Measurements from ENCODE around the gene ZFR2. TPM values are rescaled to one million over a fixed set of nuclear protein-coding genes. Genes with fewer than 3 reads are reported as not detected.

ZFR2 gene
- polyA plus RNA-seq, 2 of the 4 experiments (the other 2 are of a cell fraction), result 0.14 to 0.30 TPM

DNA sequence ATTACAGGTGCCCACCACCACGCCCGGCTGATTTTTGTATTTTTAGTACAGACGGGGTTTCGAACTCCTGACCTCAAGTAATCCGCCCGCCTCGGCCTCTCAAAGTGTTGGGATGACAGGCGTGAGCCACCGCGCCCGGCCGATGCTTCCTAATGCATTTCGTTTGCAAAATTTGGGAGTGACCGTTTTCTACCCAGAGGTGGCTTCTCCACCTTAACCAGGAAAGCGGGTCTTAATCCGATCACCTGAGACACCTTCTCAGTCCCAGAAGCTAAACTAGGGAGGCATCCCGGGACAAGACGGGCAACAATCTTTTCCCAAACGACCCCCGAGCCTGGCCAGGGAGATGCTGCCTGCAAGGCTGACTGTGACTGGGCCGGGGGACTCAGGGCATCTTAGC, 67.8 kb downstream of the ZFR2 start:
- TF ChIP-seq RNF2 (IDR thresholded peaks at IDR 0.05; ENCODE audit: borderline replicate concordance, low read depth) (no peak), CBX2 (IDR thresholded peaks at IDR 0.05; ENCODE audit: borderline replicate concordance, low read depth) (no peak), RARB (CRISPR knock-in tag; IDR thresholded peaks at IDR 0.05) (no peak), GATA3 (IDR thresholded peaks at IDR 0.05; ENCODE audit: borderline replicate concordance) (no peak)
- DNase-seq (ENCODE audit: low read depth in 1 of 2, low spot score in 1 of 2) (no peak), FAIRE-seq (no peak), ATAC-seq (no peak)
- H3K4me2 ChIP-seq, result no peak overlapping the region
- 68% methylated on average over 20 of the region's 21 CpGs for WGBS (ENCODE audit: missing lambda C conversion rate)
- H3K4me3 ChIP-seq, result no peak overlapping the region
- ChIA-PET CTCF (no interaction called here), POLR2A (no interaction called here)
- peaks cover 16% of the 10 kb centered on the region; the same call in 2 of the 3 replicates for H3K9me3 ChIP-seq
- H3K4me1 ChIP-seq, result no peaks in the 10 kb centered on the region
- H3K27ac ChIP-seq, result no peak overlapping the region

DNA sequence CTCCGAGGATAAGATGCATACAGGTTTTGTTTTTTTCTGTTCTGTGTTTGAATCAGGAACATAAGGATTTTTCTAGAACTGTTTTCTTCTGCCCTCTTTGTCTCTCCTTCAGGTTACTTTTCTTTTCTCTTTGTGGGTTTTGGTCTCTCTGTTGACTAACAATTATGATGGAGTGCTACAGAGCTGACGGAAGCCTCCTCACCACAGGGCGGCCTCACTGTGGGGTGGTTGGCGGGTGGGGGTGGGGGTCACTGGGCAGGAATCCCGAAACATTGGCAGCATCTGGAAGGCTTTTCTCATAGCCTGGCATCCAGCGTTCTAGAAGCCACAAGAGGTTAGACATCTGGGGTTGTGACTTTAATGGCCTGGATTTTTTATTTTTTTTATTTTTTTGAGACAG, 70.7 kb downstream of the ZFR2 start:
- TF ChIP-seq, protein P1, sequence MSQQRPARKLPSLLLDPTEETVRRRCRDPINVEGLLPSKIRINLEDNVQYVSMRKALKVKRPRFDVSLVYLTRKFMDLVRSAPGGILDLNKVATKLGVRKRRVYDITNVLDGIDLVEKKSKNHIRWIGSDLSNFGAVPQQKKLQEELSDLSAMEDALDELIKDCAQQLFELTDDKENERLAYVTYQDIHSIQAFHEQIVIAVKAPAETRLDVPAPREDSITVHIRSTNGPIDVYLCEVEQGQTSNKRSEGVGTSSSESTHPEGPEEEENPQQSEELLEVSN (IDR thresholded peaks at IDR 0.05; ENCODE audit: borderline replicate concordance, low read depth), result no peak
- no peak for TF ChIP-seq SMC3 (IDR thresholded peaks at IDR 0.05)
- Histone ChIP-seq H3K4me2 (no peak overlapping the region), H3K4me3 (no peak overlapping the region), H3K27ac (no peak overlapping the region), H3K9me3 (peaks cover 16% of the 10 kb centered on the region; the same call in 2 of the 3 replicates), H3K4me1 (no peaks in the 10 kb centered on the region)
- no peak for FAIRE-seq
- WGBS (ENCODE audit: missing lambda C conversion rate), result 38% methylated on average over 6 of the region's 6 CpGs
- ATAC-seq, result no peak
- ChIA-PET POLR2A (interaction anchor here (0.6 kb wide), 1 partner anchor 35 kb away, joined by 4 read pairs; no protein-coding TSS in a partner anchor), CTCF (no interaction called here)
- DNase-seq (ENCODE audit: low read depth in 1 of 2, low spot score in 1 of 2), result no peak

DNA sequence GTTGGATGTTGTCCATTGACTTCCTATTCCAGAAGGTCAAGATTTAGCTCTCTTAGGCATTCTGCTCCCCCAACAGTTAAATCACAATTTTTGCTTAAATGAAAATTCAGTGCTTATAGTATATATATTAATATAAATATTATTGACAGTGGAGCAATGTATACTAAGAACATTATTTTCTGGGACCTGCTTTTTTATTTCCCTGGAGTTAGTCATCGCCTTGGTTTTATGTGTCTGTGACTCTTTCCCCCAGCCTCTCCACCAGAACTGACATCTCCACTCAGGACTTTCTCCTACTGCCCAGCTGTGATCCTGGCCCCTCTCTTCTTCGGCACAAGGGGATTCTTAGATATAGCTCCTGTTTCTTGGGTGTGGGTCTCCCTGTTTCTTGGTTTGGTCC, 72.5 kb downstream of the ZFR2 start:
- FAIRE-seq, result no peak
- Histone ChIP-seq H3K27ac (no peak overlapping the region), H3K4me3 (no peak overlapping the region), H3K9me3 (peaks cover 16% of the 10 kb centered on the region; the same call in 2 of the 3 replicates), H3K4me2 (no peak overlapping the region), H3K4me1 (no peaks in the 10 kb centered on the region)
- ChIA-PET POLR2A (no interaction called here), CTCF (interaction anchor here (0.6 to 1.5 kb wide), 4 partner anchors 25 to 480 kb away, joined by 3 to 5 read pairs (median 3); no protein-coding TSS in a partner anchor)
- no peak for TF ChIP-seq MAZ (IDR thresholded peaks at IDR 0.05; ENCODE audit: borderline replicate concordance, low read depth, low read length)
- no peak for TF ChIP-seq FOSB (CRISPR knock-in tag; IDR thresholded peaks at IDR 0.05)
- TF ChIP-seq, protein P2, sequence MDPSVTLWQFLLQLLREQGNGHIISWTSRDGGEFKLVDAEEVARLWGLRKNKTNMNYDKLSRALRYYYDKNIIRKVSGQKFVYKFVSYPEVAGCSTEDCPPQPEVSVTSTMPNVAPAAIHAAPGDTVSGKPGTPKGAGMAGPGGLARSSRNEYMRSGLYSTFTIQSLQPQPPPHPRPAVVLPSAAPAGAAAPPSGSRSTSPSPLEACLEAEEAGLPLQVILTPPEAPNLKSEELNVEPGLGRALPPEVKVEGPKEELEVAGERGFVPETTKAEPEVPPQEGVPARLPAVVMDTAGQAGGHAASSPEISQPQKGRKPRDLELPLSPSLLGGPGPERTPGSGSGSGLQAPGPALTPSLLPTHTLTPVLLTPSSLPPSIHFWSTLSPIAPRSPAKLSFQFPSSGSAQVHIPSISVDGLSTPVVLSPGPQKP (IDR thresholded peaks at IDR 0.05; ENCODE audit: low read depth, low read length), result no peak
- TF ChIP-seq, protein P3, sequence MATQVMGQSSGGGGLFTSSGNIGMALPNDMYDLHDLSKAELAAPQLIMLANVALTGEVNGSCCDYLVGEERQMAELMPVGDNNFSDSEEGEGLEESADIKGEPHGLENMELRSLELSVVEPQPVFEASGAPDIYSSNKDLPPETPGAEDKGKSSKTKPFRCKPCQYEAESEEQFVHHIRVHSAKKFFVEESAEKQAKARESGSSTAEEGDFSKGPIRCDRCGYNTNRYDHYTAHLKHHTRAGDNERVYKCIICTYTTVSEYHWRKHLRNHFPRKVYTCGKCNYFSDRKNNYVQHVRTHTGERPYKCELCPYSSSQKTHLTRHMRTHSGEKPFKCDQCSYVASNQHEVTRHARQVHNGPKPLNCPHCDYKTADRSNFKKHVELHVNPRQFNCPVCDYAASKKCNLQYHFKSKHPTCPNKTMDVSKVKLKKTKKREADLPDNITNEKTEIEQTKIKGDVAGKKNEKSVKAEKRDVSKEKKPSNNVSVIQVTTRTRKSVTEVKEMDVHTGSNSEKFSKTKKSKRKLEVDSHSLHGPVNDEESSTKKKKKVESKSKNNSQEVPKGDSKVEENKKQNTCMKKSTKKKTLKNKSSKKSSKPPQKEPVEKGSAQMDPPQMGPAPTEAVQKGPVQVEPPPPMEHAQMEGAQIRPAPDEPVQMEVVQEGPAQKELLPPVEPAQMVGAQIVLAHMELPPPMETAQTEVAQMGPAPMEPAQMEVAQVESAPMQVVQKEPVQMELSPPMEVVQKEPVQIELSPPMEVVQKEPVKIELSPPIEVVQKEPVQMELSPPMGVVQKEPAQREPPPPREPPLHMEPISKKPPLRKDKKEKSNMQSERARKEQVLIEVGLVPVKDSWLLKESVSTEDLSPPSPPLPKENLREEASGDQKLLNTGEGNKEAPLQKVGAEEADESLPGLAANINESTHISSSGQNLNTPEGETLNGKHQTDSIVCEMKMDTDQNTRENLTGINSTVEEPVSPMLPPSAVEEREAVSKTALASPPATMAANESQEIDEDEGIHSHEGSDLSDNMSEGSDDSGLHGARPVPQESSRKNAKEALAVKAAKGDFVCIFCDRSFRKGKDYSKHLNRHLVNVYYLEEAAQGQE (IDR thresholded peaks at IDR 0.05), result no peak
- no peak for TF ChIP-seq NFE2L2 (conservative IDR thresholded peaks at IDR 0.05; ENCODE audit: low read length)
- TF ChIP-seq POLR2A (IDR thresholded peaks at IDR 0.05; ENCODE audit: low read length), result no peak
- no peak for TF ChIP-seq TP53 (CRISPR knock-in tag; IDR thresholded peaks at IDR 0.05)
- whole genome bisulfite sequencing (ENCODE audit: missing lambda C conversion rate), result 56% methylated on average over 2 of the region's 2 CpGs
- ATAC-seq, result no peak
- no peak for DNase-seq (ENCODE audit: low read depth in 1 of 2, low spot score in 1 of 2)

DNA sequence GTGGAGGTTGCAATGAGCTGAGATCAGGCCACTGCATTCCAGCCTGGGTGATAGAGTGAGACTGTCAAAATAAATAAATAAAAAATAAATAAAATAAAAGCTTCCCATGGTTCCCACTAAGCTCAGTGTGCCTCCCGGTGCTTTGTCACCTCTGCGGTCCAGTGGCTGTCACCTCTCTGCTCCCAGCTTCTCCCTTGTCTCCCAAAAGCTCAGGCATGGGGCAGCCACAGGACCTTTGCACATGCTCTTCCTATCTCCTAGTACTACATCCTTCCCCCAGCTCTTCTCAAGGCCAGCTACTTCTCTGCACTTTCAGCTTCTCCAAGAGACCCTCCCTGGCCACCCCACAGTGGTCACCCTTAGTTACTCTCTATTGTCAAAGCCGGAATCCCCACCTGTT, 75.0 kb downstream of the ZFR2 start:
- Histone ChIP-seq H3K4me2 (no peak overlapping the region), H3K4me1 (no peaks in the 10 kb centered on the region), H3K4me3 (no peak overlapping the region), H3K9me3 (peaks cover 16% of the 10 kb centered on the region; the same call in 2 of the 3 replicates), H3K27ac (no peak overlapping the region)
- DNase-seq (ENCODE audit: low read depth in 1 of 2, low spot score in 1 of 2) (no peak), ATAC-seq (no peak), FAIRE-seq (no peak)
- CTCF ChIA-PET, result interaction anchor here (0.6 to 1.5 kb wide), 3 partner anchors 15 to 88 kb away, joined by 3 to 5 read pairs (median 4); no protein-coding TSS in a partner anchor
- no peak for TF ChIP-seq ZC3H11A (IDR thresholded peaks at IDR 0.05)
- no peak for TF ChIP-seq CHD4 (IDR thresholded peaks at IDR 0.05; ENCODE audit: borderline replicate concordance)
- no peak for TF ChIP-seq ZFP36 (IDR thresholded peaks at IDR 0.05; ENCODE audit: borderline replicate concordance, partially characterized antibody)
- TF ChIP-seq JUNB (IDR thresholded peaks at IDR 0.05), result no peak
- TF ChIP-seq, protein P4, sequence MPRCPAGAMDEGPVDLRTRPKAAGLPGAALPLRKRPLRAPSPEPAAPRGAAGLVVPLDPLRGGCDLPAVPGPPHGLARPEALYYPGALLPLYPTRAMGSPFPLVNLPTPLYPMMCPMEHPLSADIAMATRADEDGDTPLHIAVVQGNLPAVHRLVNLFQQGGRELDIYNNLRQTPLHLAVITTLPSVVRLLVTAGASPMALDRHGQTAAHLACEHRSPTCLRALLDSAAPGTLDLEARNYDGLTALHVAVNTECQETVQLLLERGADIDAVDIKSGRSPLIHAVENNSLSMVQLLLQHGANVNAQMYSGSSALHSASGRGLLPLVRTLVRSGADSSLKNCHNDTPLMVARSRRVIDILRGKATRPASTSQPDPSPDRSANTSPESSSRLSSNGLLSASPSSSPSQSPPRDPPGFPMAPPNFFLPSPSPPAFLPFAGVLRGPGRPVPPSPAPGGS (IDR thresholded peaks at IDR 0.05), result no peak
- no peak for TF ChIP-seq EP300 (IDR thresholded peaks at IDR 0.05)
- TF ChIP-seq HEYL (CRISPR knock-in tag; IDR thresholded peaks at IDR 0.05), result no peak
- POLR2A ChIA-PET, result no interaction called here
- 57% methylated on average over 3 of the region's 3 CpGs for WGBS (ENCODE audit: missing lambda C conversion rate)
